Heart left ventricle (tissue), 16 donors: ENCODE measurements around the gene CDH11. TPM values are rescaled to one million over a fixed set of nuclear protein-coding genes. Genes with fewer than 3 reads are reported as not detected.

Experiments used
- ATAC-seq, 4 donors: fragments of 200-7000 bp; cut with Tn5 transposase; one replicate each; pipeline ENCODE4 v1.9.1; 2020 to 2022; ENCODE audit warnings: moderate library complexity in 4 of 4, mild to moderate bottlenecking in 3 of 4, moderate number of reproducible peaks in 1 of 4
- DNase-seq, 5 donors: peaks; one replicate each; pipeline ENCODE4 v3.0.0-alpha.2; 2020
- H3K27ac ChIP-seq, 12 donors: fragments of 200-600 bp; sonication (generic) in 4 of 12; one replicate each; pipeline versions ENCODE4 v1.5.0 to v1.8.0; 2016 to 2022; ENCODE audit warnings: mild to moderate bottlenecking in 2 of 12
- H3K27me3 ChIP-seq, 9 donors: fragments of 200-600 bp; sonication (generic) in 2 of 9; one replicate each; pipeline versions ENCODE4 v1.5.1 to v1.8.0; 2016 to 2022; ENCODE audit warnings: mild to moderate bottlenecking in 3 of 9
- H3K36me3 ChIP-seq, 9 donors: fragments of 200-600 bp; sonication (generic) in 2 of 9; one replicate each; pipeline versions ENCODE4 v1.5.0 to v1.8.0; 2018 to 2022; ENCODE audit warnings: mild to moderate bottlenecking in 2 of 9
- H3K4me1 ChIP-seq, 12 donors: fragments of 200-600 bp; sonication (generic) in 4 of 12; one replicate each; pipeline versions ENCODE4 v1.5.0 to v1.8.0; 2016 to 2022; ENCODE audit warnings: mild to moderate bottlenecking in 3 of 12
- H3K4me3 ChIP-seq, 12 donors: fragments of 200-600 bp; sonication (generic) in 4 of 12; one replicate each; pipeline versions ENCODE4 v1.5.0 to v1.8.0; 2017 to 2022; ENCODE audit warnings: mild to moderate bottlenecking in 9 of 12, moderate library complexity in 4 of 12
- H3K9me3 ChIP-seq, 12 donors: fragments of 200-600 bp; sonication (generic) in 4 of 12; one replicate each; pipeline versions ENCODE4 v1.5.0 to v1.8.0; 2016 to 2022; ENCODE audit warnings: mild to moderate bottlenecking in 1 of 12
- CTCF ChIP-seq, 12 donors: fragments of 200-600 bp; sonication (generic) in 4 of 12; IDR thresholded peaks; one replicate each; pipeline versions ENCODE4 v1.5.0 to v1.8.0; 2018 to 2022; ENCODE audit warnings: antibody characterized with exemption in 12 of 12, mild to moderate bottlenecking in 5 of 12
- POLR2A ChIP-seq, 2 donors: fragments of 450-650 bp; IDR thresholded peaks; one replicate each; pipeline ENCODE4 v1.6.1; 2017; ENCODE audit warnings: antibody characterized with exemption in 2 of 2, mild to moderate bottlenecking in 2 of 2, moderate library complexity in 2 of 2
- WGBS, 4 donors: extraction: QIAGEN DNeasy Blood & Tissue Kit in 2 of 4; methylation state at CpG; one replicate each; pipeline versions ENCODE4 v1.1.5 to v1.1.7; 2013 to 2018; 5-methylcytosine and 5-hydroxymethylcytosine counted together
- intact Hi-C, 10 donors: fragments of 100-400 bp; cut with DNase I; formaldehyde crosslinking; loops; one replicate each; pipeline versions ENCODE4 v1.11.1 to v1.14.2; 2022
- polyA plus RNA-seq, 2 donors: library from polyadenylated mRNA; stranded (reverse); fragments of 200-250 nt; gene quantifications; one replicate each; pipeline ENCODE4 v1.2.3, GENCODE V29; 2013
- total RNA-seq, 9 donors: library from RNA; depleted of rRNA in 2 of 9; stranded (reverse); fragments of >200 nt in 2 of 9; fragmentation: NEBNext Ultra II Directional in 3 of 9; extraction: Animal tissue kit (Norgen Biotek cat#: 25700) in 3 of 9; gene quantifications; one replicate each; pipeline versions ENCODE4 v1.1.0 to v1.2.4, GENCODE V29; 2016 to 2023
- donor health status: ischemic (EF 13 %, LVEDD 7.1; RV severe dilation, severe dysfunction).
- donor health status: healthy with polysubstance abuse.
- donor health status: DM: no; HTN: yes; CAD: no.
- donor health status: DM: no; HTN: no; CAD: no.
- donor health status: ischemic (EF 25% LVEDD 6.9; RV normal size, moderate dysfunction).
- donor health status: ischemic (EF 25% LVEDD 5.7; RV mildly dilated, moderate dysfunction).
- donor health status: healthy.
- donor health status: DM: yes; HTN: yes; CAD: no.
- donor health status: ischemic (EF 35%, LVEDD 5.7; RV mildly dilated, moderate dysfunction).
- donor health status: nonischemic (EF 11% LVEDD 7.7; RV severe dilation, severe dysfunction).
- donor health status: DM: yes; HTN: yes; CAD: no.
- donor health status: PGD.
- donor health status: ischemic (EF 29% LVEDD 5.4; RV normal size, mild dysfunction).
- donor health status: nonischemic (EF 23%, LVEDD 6.1; RV moderate dilation, normal function).

The CDH11 gene
- total and polyA plus RNA-seq, 11 donors = 1.4 to 37.1 (median 7.4) TPM

- no peaks in the 10 kb centered on the region for H3K36me3 ChIP-seq
- H3K4me1 ChIP-seq = no peaks in the 10 kb centered on the region
- intact Hi-C loops = no loop called here
- H3K27me3 ChIP-seq = no peaks in the 10 kb centered on the region
- WGBS, 4 donors = 83 to 92% (median 89%) methylated on average over 3 of the region's 3 CpGs
- DNase-seq = no peak
- TF ChIP-seq CTCF (IDR thresholded peaks at IDR 0.05) = no peak
- no peak overlapping the region for H3K27ac ChIP-seq
- H3K9me3 ChIP-seq = no peaks in the 10 kb centered on the region
- ATAC-seq = no peak
- H3K4me3 ChIP-seq = no peak overlapping the region
Measured at GRCh38 chr16:65142276-65142675, 20.4 kb upstream of the CDH11 start.

GRCh38 chr16:65136681-65137080, 14.8 kb upstream of the CDH11 start:
- Histone ChIP-seq H3K9me3 (no peaks in the 10 kb centered on the region), H3K4me3 (no peak overlapping the region), H3K36me3 (no peaks in the 10 kb centered on the region), H3K27ac (no peak overlapping the region), H3K27me3 (no peaks in the 10 kb centered on the region), H3K4me1 (no peaks in the 10 kb centered on the region)
- 49 to 66% (median 59%) methylated on average over 2 of the region's 2 CpGs for WGBS, 4 donors
- intact Hi-C loops = loop anchor here in 1 of 10 donors (10.0 kb wide), 1 partner anchor 198 kb away; no protein-coding TSS in a partner anchor
- ATAC-seq (no peak), DNase-seq (no peak)
- TF ChIP-seq POLR2A (IDR thresholded peaks at IDR 0.05) (no peak), CTCF (IDR thresholded peaks at IDR 0.05) (no peak)

GRCh38 chr16:65126845-65127624, 5.2 kb upstream of the CDH11 start:
- no peak overlapping the region for H3K4me3 ChIP-seq
- ATAC-seq (no peak), DNase-seq (no peak)
- WGBS, 4 donors = 90 to 98% (median 94%) methylated on average over 6 of the region's 6 CpGs
- no peaks in the 10 kb centered on the region for H3K36me3 ChIP-seq
- H3K9me3 ChIP-seq = no peaks in the 10 kb centered on the region
- peaks cover 0 to 20% (median 3%) of the 10 kb centered on the region in 9 donors for H3K27me3 ChIP-seq
- no peak overlapping the region for H3K27ac ChIP-seq
- H3K4me1 ChIP-seq = peaks cover 0 to 19% (median 0%) of the 10 kb centered on the region in 12 donors
- TF ChIP-seq CTCF (IDR thresholded peaks at IDR 0.05) (peak in 8 of 12 donors; percentile 7 to 47 (median 36)), POLR2A (IDR thresholded peaks at IDR 0.05) (no peak)
- intact Hi-C loops = loop anchor here in 1 of 10 donors (10.0 kb wide), 2 partner anchors 188 to 1138 kb away; no protein-coding TSS in a partner anchor

GRCh38 chr16:65125871-65126270, 4.0 kb upstream of the CDH11 start:
- 71 to 73% (median 71%) methylated on average over 5 of the region's 5 CpGs for WGBS, 4 donors
- TF ChIP-seq CTCF (IDR thresholded peaks at IDR 0.05) (no peak), POLR2A (IDR thresholded peaks at IDR 0.05) (no peak)
- Histone ChIP-seq H3K27me3 (peaks cover 0 to 29% (median 3%) of the 10 kb centered on the region in 9 donors), H3K36me3 (no peaks in the 10 kb centered on the region), H3K4me3 (no peak overlapping the region), H3K9me3 (no peaks in the 10 kb centered on the region), H3K4me1 (peaks cover 0 to 27% (median 0%) of the 10 kb centered on the region in 12 donors), H3K27ac (no peak overlapping the region)
- DNase-seq (no peak), ATAC-seq (no peak)
- intact Hi-C loops = loop anchor here in 1 of 10 donors (10.0 kb wide), 2 partner anchors 189 to 1139 kb away; no protein-coding TSS in a partner anchor
